RWPE1 (cell line): ENCODE measurements around the gene PKHD1.

Experiments
- CTCF ChIA-PET: fragments of 350-600 bp; sonication (Branson Sonifier 250); formaldehyde crosslinking; extraction: SDS; loops from one replicate; lab custom pipeline; 2021; lab: Yijun Ruan, JAX
- POLR2A ChIA-PET: fragments of 400-600 bp; formaldehyde crosslinking; extraction: SDS; loops from one replicate; lab custom pipeline; 2020; ENCODE audit warnings: antibody characterized with exemption; ENCODE audit not compliant: low non-redundant PET; lab: Yijun Ruan, JAX
- DNase-seq: peaks from one replicate; pipeline ENCODE4 v3.0.0; 2012; ENCODE audit warnings: low spot score
- H3K27ac ChIP-seq: fragments of 450-650 bp; 2 replicates; pipeline ENCODE4 v1.5.1; 2017
- CTCF ChIP-seq: fragments of 450-650 bp; conservative IDR thresholded peaks from 2 replicates; pipeline ENCODE4 v1.5.1; 2017; ENCODE audit warnings: low read depth, mild to moderate bottlenecking

The PKHD1 gene

DNA sequence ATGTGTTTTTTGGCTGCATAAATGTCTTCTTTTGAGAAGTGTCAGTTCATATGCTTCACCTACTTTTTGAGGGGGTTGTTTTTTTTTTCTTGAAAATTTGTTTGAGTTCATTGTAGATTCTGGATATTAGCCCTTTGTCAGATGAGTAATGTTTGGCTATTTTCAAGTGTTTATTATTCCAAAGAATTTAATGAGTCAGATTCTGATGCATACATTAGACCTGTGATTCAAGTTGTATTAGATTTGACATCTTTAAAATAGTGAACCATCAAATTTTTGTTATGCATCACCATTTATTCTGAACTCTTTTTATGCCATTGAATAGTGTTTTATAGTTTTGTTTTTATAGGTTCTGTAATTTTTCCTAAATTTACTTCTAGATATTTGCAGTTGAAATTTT is 319.3 kb downstream of the PKHD1 start:
- no peak for TF ChIP-seq CTCF
- no peak overlapping the region for H3K27ac ChIP-seq
- ChIA-PET POLR2A (no interaction called here), CTCF (no interaction called here)
- DNase-seq = no peak

GRCh38 chr6:51765230-51765629 is 322.2 kb downstream of the PKHD1 start:
- CTCF ChIA-PET = no interaction called here
- H3K27ac ChIP-seq = no peak overlapping the region
- no peak for DNase-seq
- no peak for TF ChIP-seq CTCF
- POLR2A ChIA-PET = no interaction called here

DNA sequence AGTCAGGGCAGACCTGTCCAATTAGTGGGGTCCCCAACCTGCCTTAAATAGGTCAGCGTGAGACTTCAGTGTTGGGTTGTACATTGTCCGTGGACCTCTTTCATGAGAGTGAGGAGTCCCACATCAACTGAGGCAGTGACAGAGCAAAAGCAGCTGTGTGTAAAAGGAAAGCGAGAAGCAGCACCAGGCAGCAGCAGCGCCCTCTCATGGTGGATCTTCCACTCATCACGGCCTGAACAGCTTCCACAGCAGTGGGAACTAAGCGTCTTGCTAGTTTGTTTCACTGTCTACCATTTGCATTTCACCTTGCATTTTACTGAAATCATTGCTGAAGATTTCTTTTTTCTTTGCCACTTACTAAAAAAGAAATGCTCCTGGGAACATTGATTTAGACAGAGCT is 333.8 kb downstream of the PKHD1 start:
- POLR2A ChIA-PET = no interaction called here
- TF ChIP-seq CTCF = no peak
- no peak overlapping the region for H3K27ac ChIP-seq
- CTCF ChIA-PET = interaction anchor here (0.7 kb wide), 1 partner anchor 9 kb away, joined by 6 read pairs; no protein-coding TSS in a partner anchor
- DNase-seq = no peak

- no peak for TF ChIP-seq CTCF
- no peak overlapping the region for H3K27ac ChIP-seq
- ChIA-PET CTCF (no interaction called here), POLR2A (no interaction called here)
- no peak for DNase-seq
Observed at GRCh38 chr6:51743999-51744398, 343.4 kb downstream of the PKHD1 start.

GRCh38 chr6:51740658-51741057 is 346.8 kb downstream of the PKHD1 start:
- no peak overlapping the region for H3K27ac ChIP-seq
- CTCF ChIA-PET = no interaction called here
- no peak for TF ChIP-seq CTCF
- POLR2A ChIA-PET = no interaction called here
- no peak for DNase-seq

GRCh38 chr6:51738614-51739013 is 348.8 kb downstream of the PKHD1 start:
- no peak for TF ChIP-seq CTCF
- no peak for DNase-seq
- ChIA-PET POLR2A (no interaction called here), CTCF (no interaction called here)
- H3K27ac ChIP-seq = no peak overlapping the region
